Breast epithelium (tissue), 3 donors: ENCODE data around the gene PEAK1.

ENCODE experiments used
- POLR2A ChIP-seq: fragments of 450-650 bp; IDR thresholded peaks from one replicate; pipeline ENCODE4 v1.6.1; 2016; ENCODE audit warnings: antibody characterized with exemption, mild to moderate bottlenecking, moderate library complexity
- POLR2AphosphoS5 ChIP-seq, 3 donors: sonication (generic); formaldehyde crosslinking; IDR thresholded peaks; one replicate each; pipeline ENCODE4 v1.6.1; 2017; ENCODE audit warnings: antibody characterized with exemption in 3 of 3
- TF ChIP-seq, protein P1 (sequence below), 3 donors: fragments of 450-650 bp; IDR thresholded peaks; one replicate each; pipeline ENCODE4 v1.5.1; 2016 to 2017; ENCODE audit warnings: antibody characterized with exemption in 3 of 3, mild to moderate bottlenecking in 3 of 3, moderate library complexity in 3 of 3

GRCh38 chr15:77224352-77224751 is 195.6 kb downstream of the PEAK1 start:
- no peak for TF ChIP-seq POLR2AphosphoS5 (IDR thresholded peaks at IDR 0.05)
- TF ChIP-seq, protein P1, sequence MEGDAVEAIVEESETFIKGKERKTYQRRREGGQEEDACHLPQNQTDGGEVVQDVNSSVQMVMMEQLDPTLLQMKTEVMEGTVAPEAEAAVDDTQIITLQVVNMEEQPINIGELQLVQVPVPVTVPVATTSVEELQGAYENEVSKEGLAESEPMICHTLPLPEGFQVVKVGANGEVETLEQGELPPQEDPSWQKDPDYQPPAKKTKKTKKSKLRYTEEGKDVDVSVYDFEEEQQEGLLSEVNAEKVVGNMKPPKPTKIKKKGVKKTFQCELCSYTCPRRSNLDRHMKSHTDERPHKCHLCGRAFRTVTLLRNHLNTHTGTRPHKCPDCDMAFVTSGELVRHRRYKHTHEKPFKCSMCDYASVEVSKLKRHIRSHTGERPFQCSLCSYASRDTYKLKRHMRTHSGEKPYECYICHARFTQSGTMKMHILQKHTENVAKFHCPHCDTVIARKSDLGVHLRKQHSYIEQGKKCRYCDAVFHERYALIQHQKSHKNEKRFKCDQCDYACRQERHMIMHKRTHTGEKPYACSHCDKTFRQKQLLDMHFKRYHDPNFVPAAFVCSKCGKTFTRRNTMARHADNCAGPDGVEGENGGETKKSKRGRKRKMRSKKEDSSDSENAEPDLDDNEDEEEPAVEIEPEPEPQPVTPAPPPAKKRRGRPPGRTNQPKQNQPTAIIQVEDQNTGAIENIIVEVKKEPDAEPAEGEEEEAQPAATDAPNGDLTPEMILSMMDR (IDR thresholded peaks at IDR 0.05), result no peak
- TF ChIP-seq POLR2A, result no peak
